Adrenal gland (tissue), 12 donors: ENCODE measurements around the gene TMEM123. TPM values are rescaled to one million over a fixed set of nuclear protein-coding genes. Genes with fewer than 3 reads are reported as not detected.
A peak's percentile ranks its signal among the peaks of the same experiment; 100 is the strongest.

Experiments used
- DNase-seq, 7 donors: peaks; one replicate each; pipeline ENCODE4 v3.0.0-alpha.2; 2019 to 2020
- H3K27ac ChIP-seq, 5 donors: fragments of 200-600 bp; sonication (generic) in 4 of 5; 1 replicate in 3 of 5; 2 replicates in 2 of 5; pipeline versions ENCODE4 v1.5.1 to v1.8.0; 2016 to 2020; ENCODE audit warnings: mild to moderate bottlenecking in 1 of 5
- H3K27me3 ChIP-seq: fragments of 200-600 bp; 2 replicates; pipeline ENCODE4 v1.8.0; 2021
- H3K36me3 ChIP-seq, 2 donors: fragments of 200-600 bp; replicated peaks in 1 of 2; 1 replicate in 1 of 2; 2 replicates in 1 of 2; pipeline versions ENCODE4 v1.5.1 to v1.8.0; 2018 to 2022
- H3K4me1 ChIP-seq, 2 donors: fragments of 200-600 bp; replicated peaks in 1 of 2; 1 replicate in 1 of 2; 2 replicates in 1 of 2; pipeline versions ENCODE4 v1.5.1 to v1.8.0; 2018 to 2021
- H3K4me3 ChIP-seq, 4 donors: fragments of 200-600 bp; sonication (generic) in 3 of 4; one replicate each; pipeline ENCODE4 v1.5.1; 2016 to 2018
- H3K9me3 ChIP-seq, 3 donors: fragments of 200-600 bp; sonication (generic) in 1 of 3; replicated peaks in 1 of 3; 1 replicate in 2 of 3; 2 replicates in 1 of 3; pipeline versions ENCODE4 v1.5.1 to v1.8.0; 2016 to 2021
- POLR2A ChIP-seq, 2 donors: fragments of 450-650 bp; IDR thresholded peaks; one replicate each; pipeline ENCODE4 v1.6.1; 2017; ENCODE audit warnings: antibody characterized with exemption in 2 of 2, mild to moderate bottlenecking in 2 of 2, moderate library complexity in 1 of 2
- WGBS, 4 donors: extraction: QIAGEN DNeasy Blood & Tissue Kit in 2 of 4; methylation state at CpG; one replicate each; pipeline versions ENCODE4 v1.1.5 to v1.1.7; 2013 to 2017; 5-methylcytosine and 5-hydroxymethylcytosine counted together
- intact Hi-C, 2 donors: fragments of 100-400 bp; cut with DNase I; formaldehyde crosslinking; loops; one replicate each; pipeline versions ENCODE4 v1.14.1 to v1.15.0; 2022 to 2023
- polyA plus RNA-seq, 3 donors: library from polyadenylated mRNA; stranded (reverse); fragments of 200-250 nt in 2 of 3; fragments of 350-450 nt in 1 of 3; fragmentation: Illumina TruSeq in 1 of 3; extraction: RNeasy Lipid Tissue Mini Kit (QIAGEN cat#74804) in 1 of 3; gene quantifications; one replicate each; pipeline ENCODE4 v1.2.3, GENCODE V29; 2013 to 2014
- total RNA-seq, 9 donors: library from RNA; depleted of rRNA in 4 of 9; stranded (reverse); fragments of >200 nt in 4 of 9; fragments of 120-200 nt in 1 of 9; fragmentation: NEBNext Ultra II Directional in 1 of 9; extraction: Animal tissue kit (Norgen Biotek cat#: 25700) in 1 of 9; gene quantifications; one replicate each; pipeline versions ENCODE4 v1.1.0 to v1.2.4, GENCODE V29; 2013 to 2023
- TF ChIP-seq, protein P1 (sequence below), 6 experiments: fragments of 450-650 bp in 4 of 6; fragments of 200-600 bp in 2 of 6; sonication (generic) in 1 of 6; IDR thresholded peaks; 1 replicate in 5 of 6; 2 replicates in 1 of 6; pipeline versions ENCODE4 v1.5.1 to v1.8.0; 2016 to 2021; ENCODE audit warnings: antibody characterized with exemption in 6 of 6, mild to moderate bottlenecking in 2 of 6, moderate library complexity in 1 of 6
- donor health status: healthy with polysubstance abuse.
- donor health status: Bipolar disorder and iron deficiency.
- donor health status: DM: yes; HTN: yes; CAD: no.
- donor health status: DM: no; HTN: no; CAD: no.
- donor health status: DM: no; HTN: no; CAD: no.
- donor health status: DM: yes; HTN: yes; CAD: no.

The TMEM123 gene
- total and polyA plus RNA-seq, 12 donors: 19.2 to 284 (median 117) TPM

DNA sequence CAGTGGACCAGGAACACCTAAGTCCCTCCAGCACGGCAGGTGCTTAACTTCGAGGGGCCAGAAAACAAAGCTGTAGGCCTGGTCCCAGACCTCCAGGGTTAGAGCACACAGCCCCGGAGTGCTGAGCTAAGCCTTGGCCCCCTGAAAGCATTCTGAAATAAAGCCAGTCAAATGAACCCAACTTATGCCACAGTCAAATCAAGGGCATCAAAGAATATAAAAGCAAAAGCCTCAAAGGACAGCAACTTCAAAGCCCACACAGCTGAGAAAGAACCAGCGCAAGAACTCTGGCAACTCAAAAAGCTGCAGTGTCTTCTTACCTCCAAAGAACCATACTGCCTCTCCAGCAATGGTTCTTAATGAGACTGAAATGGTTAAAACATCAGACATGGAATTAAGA, 39.1 kb downstream of the TMEM123 start:
- no peaks in the 10 kb centered on the region for H3K9me3 ChIP-seq
- WGBS, 4 donors: 95 to 98% (median 97%) methylated on average over 4 of the region's 4 CpGs
- H3K36me3 ChIP-seq: no peaks in the 10 kb centered on the region
- H3K27me3 ChIP-seq: no peaks in the 10 kb centered on the region
- DNase-seq: no peak
- H3K4me1 ChIP-seq: peaks cover 0 to 18% of the 10 kb centered on the region in 2 donors
- no peak overlapping the region for H3K27ac ChIP-seq
- intact Hi-C loops: no loop called here
- no peak for TF ChIP-seq POLR2A (IDR thresholded peaks at IDR 0.05)
- TF ChIP-seq, protein P1, sequence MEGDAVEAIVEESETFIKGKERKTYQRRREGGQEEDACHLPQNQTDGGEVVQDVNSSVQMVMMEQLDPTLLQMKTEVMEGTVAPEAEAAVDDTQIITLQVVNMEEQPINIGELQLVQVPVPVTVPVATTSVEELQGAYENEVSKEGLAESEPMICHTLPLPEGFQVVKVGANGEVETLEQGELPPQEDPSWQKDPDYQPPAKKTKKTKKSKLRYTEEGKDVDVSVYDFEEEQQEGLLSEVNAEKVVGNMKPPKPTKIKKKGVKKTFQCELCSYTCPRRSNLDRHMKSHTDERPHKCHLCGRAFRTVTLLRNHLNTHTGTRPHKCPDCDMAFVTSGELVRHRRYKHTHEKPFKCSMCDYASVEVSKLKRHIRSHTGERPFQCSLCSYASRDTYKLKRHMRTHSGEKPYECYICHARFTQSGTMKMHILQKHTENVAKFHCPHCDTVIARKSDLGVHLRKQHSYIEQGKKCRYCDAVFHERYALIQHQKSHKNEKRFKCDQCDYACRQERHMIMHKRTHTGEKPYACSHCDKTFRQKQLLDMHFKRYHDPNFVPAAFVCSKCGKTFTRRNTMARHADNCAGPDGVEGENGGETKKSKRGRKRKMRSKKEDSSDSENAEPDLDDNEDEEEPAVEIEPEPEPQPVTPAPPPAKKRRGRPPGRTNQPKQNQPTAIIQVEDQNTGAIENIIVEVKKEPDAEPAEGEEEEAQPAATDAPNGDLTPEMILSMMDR (IDR thresholded peaks at IDR 0.05): no peak
- no peak overlapping the region for H3K4me3 ChIP-seq

DNA sequence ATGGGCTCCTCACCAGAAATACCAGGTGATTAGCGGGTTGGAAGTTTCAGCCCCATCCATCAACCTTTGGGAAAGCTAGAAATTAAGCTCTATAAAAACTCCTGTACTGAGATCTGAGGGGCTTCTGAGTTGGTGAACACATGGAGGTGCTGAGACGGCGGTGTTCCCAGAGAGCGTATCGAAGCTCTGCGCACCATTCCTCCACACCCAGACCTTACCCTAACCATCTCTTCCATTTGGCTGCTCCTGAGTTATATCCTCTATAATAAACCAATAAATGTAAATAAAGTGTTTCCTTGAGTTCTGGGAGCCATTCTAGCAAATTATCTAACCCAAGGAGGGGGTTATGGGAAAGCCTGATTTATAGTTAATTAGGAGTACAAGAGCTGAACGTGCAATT, 41.4 kb downstream of the TMEM123 start:
- peaks cover 0 to 32% of the 10 kb centered on the region in 2 donors for H3K4me1 ChIP-seq
- no peak for DNase-seq
- no peaks in the 10 kb centered on the region for H3K36me3 ChIP-seq
- no peak overlapping the region for H3K27ac ChIP-seq
- no peak overlapping the region for H3K4me3 ChIP-seq
- intact Hi-C loops: no loop called here
- WGBS, 4 donors: 96 to 99% (median 97%) methylated on average over 7 of the region's 7 CpGs
- H3K9me3 ChIP-seq: no peaks in the 10 kb centered on the region
- no peaks in the 10 kb centered on the region for H3K27me3 ChIP-seq
- TF ChIP-seq POLR2A (IDR thresholded peaks at IDR 0.05): no peak
- TF ChIP-seq, protein P1 (IDR thresholded peaks at IDR 0.05): no peak

DNA sequence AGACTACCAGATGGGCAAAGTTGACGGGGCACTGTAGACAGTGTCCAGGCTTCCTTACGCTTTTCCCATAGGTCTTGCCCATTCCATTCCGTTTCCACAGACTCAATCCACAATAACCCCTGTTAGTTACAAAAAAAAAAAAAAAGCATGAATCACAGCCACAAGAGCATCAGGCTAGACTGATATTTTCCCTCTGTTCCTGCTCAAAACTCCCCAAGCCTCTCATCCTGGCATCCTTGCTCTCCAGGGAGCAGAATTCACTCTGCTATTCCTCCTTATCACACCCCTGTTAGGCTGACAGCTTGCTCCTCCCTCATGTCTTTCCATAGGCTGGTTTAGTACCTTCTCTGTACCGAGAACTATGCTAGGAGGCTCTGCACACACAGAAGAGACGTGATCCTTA, 42.2 kb downstream of the TMEM123 start:
- Histone ChIP-seq H3K27ac (no peak overlapping the region), H3K27me3 (no peaks in the 10 kb centered on the region), H3K9me3 (no peaks in the 10 kb centered on the region), H3K4me1 (peaks cover 0 to 32% of the 10 kb centered on the region in 2 donors), H3K4me3 (no peak overlapping the region), H3K36me3 (no peaks in the 10 kb centered on the region)
- intact Hi-C loops: no loop called here
- DNase-seq: no peak
- TF ChIP-seq, protein P1 (IDR thresholded peaks at IDR 0.05): no peak
- TF ChIP-seq POLR2A (IDR thresholded peaks at IDR 0.05): no peak
- WGBS, 4 donors: 76 to 90% (median 80%) methylated on average over 5 of the region's 5 CpGs

DNA sequence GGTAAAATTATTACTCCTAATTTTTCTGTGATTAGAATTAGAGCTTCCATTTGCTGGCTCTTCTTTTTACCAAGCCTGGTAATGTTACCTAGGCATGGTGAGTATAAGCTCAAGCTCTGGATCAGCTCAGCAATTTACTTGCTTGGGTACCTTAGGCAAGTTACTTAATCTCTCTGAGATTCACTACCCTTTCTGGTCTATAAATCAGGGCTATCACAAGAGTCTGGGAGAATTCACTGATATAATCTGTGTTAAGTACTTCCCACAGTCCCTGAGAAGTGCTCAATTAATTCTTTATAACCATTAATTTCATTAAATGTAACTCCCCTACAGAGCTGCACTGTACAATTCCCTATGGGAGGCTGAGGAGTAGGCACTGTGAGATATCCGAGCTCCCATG, 44.2 kb downstream of the TMEM123 start:
- intact Hi-C loops: no loop called here

More for the DNA sequence above, 44.2 kb downstream of the TMEM123 start:
- no peaks in the 10 kb centered on the region for H3K9me3 ChIP-seq
- no peaks in the 10 kb centered on the region for H3K27me3 ChIP-seq
- H3K27ac ChIP-seq: peak overlapping the region in 1 of 5 donors; percentile 1
- no peak overlapping the region for H3K4me3 ChIP-seq
- no peak for DNase-seq
- 64 to 74% (median 70%) methylated on average over 1 of the region's 1 CpG for WGBS, 4 donors
- H3K36me3 ChIP-seq: no peaks in the 10 kb centered on the region
- TF ChIP-seq, protein P1 (IDR thresholded peaks at IDR 0.05): no peak
- TF ChIP-seq POLR2A (IDR thresholded peaks at IDR 0.05): no peak
- H3K4me1 ChIP-seq: peaks cover 0 to 32% of the 10 kb centered on the region in 2 donors
